ENCODE measurements around the gene LEMD1.

Gene LEMD1

DNA sequence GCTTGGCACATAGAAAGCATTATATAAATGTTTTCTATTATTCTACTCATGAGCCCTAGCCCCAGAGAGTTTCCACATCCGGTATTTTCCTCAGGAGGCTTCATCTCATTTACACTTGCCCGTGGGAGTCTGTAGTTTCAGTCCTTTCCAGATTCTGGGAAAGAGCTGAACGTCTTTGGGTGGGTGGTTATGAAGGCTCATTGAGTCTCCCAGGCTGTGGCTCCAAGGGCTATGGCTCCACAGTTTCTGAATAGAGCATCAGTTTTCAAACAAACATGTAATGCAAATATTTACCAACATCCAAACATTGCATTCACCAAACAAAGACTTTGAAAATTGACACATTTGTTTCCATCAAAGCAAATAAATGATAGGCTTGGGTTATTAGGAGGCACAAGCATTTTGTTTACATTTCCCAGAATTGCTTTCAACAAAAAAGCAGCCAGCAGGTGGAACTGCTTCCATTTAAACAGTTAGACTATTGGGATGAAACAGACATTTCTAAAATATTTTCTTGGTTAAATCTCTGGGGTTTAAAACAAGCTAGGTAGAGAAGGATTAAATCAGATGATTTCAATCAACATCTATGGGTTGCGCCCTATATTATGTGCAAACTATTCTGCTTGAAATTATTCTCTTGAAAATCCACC, 1.3 kb upstream of the LEMD1 start:
- Histone ChIP-seq H4K20me1 (ENCODE audit: insufficient read depth) (no peaks in the 10 kb centered on the region), H3K4me3 (IDR thresholded peaks at IDR 0.05; ENCODE audit: insufficient read depth, low read depth, low read length) (no peak overlapping the region), H2AFZ (ENCODE audit: low read depth) (no peak overlapping the region), H3K9ac (no peak overlapping the region), H3K79me2 (ENCODE audit: insufficient read depth, low read depth) (no peaks in the 10 kb centered on the region), H3K4me2 (no peak overlapping the region), H3K36me3 (ENCODE audit: insufficient read depth) (no peaks in the 10 kb centered on the region), H3K27me3 (ENCODE audit: insufficient read depth, low read depth) (no peaks in the 10 kb centered on the region), H3K27ac (no peak overlapping the region), H3K4me1 (ENCODE audit: low read depth, poor library complexity, severe bottlenecking) (no peaks in the 10 kb centered on the region)
- TF ChIP-seq, protein P1, sequence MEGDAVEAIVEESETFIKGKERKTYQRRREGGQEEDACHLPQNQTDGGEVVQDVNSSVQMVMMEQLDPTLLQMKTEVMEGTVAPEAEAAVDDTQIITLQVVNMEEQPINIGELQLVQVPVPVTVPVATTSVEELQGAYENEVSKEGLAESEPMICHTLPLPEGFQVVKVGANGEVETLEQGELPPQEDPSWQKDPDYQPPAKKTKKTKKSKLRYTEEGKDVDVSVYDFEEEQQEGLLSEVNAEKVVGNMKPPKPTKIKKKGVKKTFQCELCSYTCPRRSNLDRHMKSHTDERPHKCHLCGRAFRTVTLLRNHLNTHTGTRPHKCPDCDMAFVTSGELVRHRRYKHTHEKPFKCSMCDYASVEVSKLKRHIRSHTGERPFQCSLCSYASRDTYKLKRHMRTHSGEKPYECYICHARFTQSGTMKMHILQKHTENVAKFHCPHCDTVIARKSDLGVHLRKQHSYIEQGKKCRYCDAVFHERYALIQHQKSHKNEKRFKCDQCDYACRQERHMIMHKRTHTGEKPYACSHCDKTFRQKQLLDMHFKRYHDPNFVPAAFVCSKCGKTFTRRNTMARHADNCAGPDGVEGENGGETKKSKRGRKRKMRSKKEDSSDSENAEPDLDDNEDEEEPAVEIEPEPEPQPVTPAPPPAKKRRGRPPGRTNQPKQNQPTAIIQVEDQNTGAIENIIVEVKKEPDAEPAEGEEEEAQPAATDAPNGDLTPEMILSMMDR (conservative IDR thresholded peaks at IDR 0.05; ENCODE audit: low read depth, low read length), result no peak

DNA sequence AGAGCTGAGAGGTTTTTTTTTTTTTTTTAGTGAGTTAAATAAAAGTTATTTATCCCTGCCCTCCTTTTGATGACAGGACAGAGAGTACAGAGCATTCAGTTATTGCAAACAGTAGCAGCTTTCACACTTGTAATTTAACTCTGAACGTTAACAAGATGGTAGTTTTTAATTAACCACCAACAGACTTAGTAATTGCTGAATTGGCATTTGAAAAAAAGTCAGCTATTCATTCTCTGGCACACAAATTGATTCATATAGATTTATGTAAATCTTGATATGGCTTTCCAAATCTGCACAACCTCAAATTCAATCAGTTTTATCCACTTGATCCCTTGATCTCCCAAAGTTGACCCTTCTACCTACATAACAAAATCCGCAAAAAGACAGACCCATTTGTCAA, 918 bp downstream of the LEMD1 start:
- TF ChIP-seq, protein P1 (conservative IDR thresholded peaks at IDR 0.05; ENCODE audit: low read depth, low read length), result no peak
- Histone ChIP-seq H3K79me2 (ENCODE audit: insufficient read depth, low read depth) (no peaks in the 10 kb centered on the region), H3K9ac (no peak overlapping the region), H2AFZ (ENCODE audit: low read depth) (no peak overlapping the region), H3K4me1 (ENCODE audit: low read depth, poor library complexity, severe bottlenecking) (no peaks in the 10 kb centered on the region), H3K27me3 (ENCODE audit: insufficient read depth, low read depth) (no peaks in the 10 kb centered on the region), H3K27ac (no peak overlapping the region), H3K4me3 (IDR thresholded peaks at IDR 0.05; ENCODE audit: insufficient read depth, low read depth, low read length) (no peak overlapping the region), H4K20me1 (ENCODE audit: insufficient read depth) (no peaks in the 10 kb centered on the region), H3K36me3 (ENCODE audit: insufficient read depth) (no peaks in the 10 kb centered on the region), H3K4me2 (no peak overlapping the region)

DNA sequence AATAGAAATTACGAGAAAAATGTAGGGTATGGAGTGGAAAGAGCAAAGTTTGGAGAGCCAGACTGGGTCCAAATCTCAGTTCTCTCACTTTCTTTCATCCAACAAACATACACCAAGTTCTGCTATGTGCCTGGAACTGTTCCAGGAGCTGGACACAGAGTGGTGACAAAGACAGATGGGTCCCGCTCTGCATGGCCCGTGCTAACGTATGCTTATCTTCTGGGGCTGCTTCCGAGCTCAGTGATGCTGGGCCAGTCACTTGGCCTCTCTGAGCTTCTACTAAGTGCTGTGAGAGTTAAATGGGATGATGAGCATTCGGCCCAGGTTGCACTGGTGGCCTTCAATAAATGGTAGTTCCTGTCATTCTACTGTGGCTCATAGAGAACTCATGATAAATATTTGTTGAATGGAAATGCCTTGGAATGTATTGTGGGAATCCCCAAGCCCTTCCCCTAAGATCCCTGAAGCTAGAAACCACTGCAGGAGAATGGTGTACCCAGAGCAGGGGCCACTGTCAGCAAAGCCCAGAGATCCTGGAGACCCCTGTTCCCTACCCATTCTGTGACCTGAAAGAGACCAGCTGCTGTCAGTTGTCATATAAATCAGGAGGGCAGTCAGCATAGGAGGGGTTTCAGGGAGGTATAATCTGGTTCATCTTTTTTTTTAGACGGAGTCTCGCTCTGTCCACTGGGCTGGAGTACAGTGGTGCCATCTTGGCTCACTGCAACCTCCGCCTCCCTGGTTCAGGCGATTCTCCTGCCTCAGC, 3.8 kb downstream of the LEMD1 start:
- no peaks in the 10 kb centered on the region for H3K27me3 ChIP-seq (ENCODE audit: insufficient read depth, low read depth)
- no peaks in the 10 kb centered on the region for H3K79me2 ChIP-seq (ENCODE audit: insufficient read depth, low read depth)
- no peak overlapping the region for H3K9ac ChIP-seq
- H3K27ac ChIP-seq, result no peak overlapping the region
- H2AFZ ChIP-seq (ENCODE audit: low read depth), result no peak overlapping the region
- H3K4me3 ChIP-seq (IDR thresholded peaks at IDR 0.05; ENCODE audit: insufficient read depth, low read depth, low read length), result no peak overlapping the region
- H3K4me1 ChIP-seq (ENCODE audit: low read depth, poor library complexity, severe bottlenecking), result no peaks in the 10 kb centered on the region
- H3K4me2 ChIP-seq, result no peak overlapping the region
- H4K20me1 ChIP-seq (ENCODE audit: insufficient read depth), result no peaks in the 10 kb centered on the region
- H3K36me3 ChIP-seq (ENCODE audit: insufficient read depth), result no peaks in the 10 kb centered on the region
- TF ChIP-seq, protein P1 (conservative IDR thresholded peaks at IDR 0.05; ENCODE audit: low read depth, low read length), result no peak

DNA sequence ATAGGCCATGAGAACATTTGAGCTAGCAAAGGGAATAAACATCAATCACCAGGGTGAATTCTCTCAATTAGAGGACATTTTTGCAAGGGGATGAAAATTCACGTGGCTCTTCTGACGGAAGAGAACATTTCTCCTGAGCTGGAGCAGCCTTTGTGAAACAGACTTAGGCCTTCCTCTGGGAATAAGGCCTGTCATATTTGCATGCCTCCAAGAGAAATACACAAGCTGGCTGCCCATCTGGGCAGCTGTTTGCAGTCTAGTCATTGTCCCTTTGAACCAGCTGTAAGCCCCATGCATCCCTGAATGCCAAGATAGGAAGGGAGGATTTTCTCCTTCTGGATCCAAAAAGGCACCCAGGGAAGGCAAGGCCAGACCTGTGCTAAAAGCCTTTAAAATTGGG, 5.5 kb downstream of the LEMD1 start:
- no peaks in the 10 kb centered on the region for H3K4me1 ChIP-seq (ENCODE audit: low read depth, poor library complexity, severe bottlenecking)
- no peaks in the 10 kb centered on the region for H4K20me1 ChIP-seq (ENCODE audit: insufficient read depth)
- H2AFZ ChIP-seq (ENCODE audit: low read depth), result no peak overlapping the region
- H3K79me2 ChIP-seq (ENCODE audit: insufficient read depth, low read depth), result no peaks in the 10 kb centered on the region
- no peak overlapping the region for H3K4me2 ChIP-seq
- no peaks in the 10 kb centered on the region for H3K27me3 ChIP-seq (ENCODE audit: insufficient read depth, low read depth)
- H3K36me3 ChIP-seq (ENCODE audit: insufficient read depth), result no peaks in the 10 kb centered on the region
- no peak overlapping the region for H3K9ac ChIP-seq
- H3K27ac ChIP-seq, result no peak overlapping the region
- H3K4me3 ChIP-seq (IDR thresholded peaks at IDR 0.05; ENCODE audit: insufficient read depth, low read depth, low read length), result no peak overlapping the region
- TF ChIP-seq, protein P1 (conservative IDR thresholded peaks at IDR 0.05; ENCODE audit: low read depth, low read length), result no peak

Data from KMS-11 (cell line).